ENCODE data around the gene RIPOR3.

RIPOR3 gene

DNA sequence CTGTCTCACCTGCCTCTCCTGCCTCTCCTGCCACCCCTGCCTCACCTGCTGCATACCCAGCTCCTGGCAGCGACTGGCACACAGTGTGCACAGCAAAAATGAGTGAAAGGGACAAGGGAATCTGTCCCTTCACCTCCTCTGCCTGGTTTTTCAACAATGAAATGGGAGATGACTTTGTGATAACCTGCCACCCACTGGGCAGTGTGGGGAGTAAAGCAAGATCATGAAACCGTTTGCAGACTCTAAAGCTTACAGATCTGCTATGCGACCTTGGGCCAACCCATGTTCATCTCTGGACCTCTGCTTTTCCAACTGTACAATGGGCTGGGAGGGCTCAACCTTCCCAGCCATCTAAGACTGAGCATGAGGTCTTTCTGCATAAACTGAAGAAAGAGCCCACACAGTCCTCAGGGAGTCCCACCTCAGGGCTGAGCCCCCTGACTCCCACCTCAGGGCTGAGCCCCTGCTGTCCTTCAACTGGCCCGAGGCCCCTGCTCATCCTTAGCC, 81.1 kb downstream of the RIPOR3 start:
- H3K27ac ChIP-seq, result no peak overlapping the region
- H3K4me3 ChIP-seq (ENCODE audit: low read depth in 1 of 2, low read length in 1 of 2), result no peak overlapping the region

DNA sequence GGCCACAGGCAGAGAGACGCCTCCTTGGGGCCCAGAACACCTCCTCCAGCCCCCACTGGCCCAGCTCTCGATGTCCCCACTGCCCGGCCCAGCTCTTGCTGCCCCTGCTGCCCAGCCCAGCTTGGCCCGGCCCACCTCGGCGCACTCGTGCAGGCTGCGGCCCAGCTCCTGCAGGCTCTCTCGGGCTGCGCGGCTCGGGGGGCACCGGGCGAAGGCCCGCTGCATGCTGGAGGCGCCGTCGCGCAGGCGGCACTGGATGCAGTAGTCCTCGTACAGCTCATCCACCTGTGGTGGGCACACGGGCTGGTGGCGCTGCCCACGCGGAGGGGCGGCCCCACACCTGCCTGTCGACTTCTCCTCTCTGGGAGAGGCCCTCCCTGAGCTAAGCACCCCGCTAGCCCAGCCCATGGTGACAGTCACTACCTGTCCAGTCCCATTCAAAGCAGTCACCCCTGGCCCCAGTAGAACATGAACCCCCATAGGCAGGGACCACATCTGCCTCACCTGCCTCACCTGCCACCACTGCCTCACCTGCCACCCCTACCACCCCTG, 81.8 kb downstream of the RIPOR3 start:
- Histone ChIP-seq H3K36me3 (no peaks in the 10 kb centered on the region), H3K27ac (no peak overlapping the region), H3K9me3 (no peaks in the 10 kb centered on the region), H3K4me3 (ENCODE audit: low read depth in 1 of 2, low read length in 1 of 2) (no peak overlapping the region), H3K27me3 (no peaks in the 10 kb centered on the region), H3K4me1 (ENCODE audit: control insufficient read depth in 1 of 2, insufficient read depth in 1 of 2, low read depth in 1 of 2, low read length in 1 of 2) (no peaks in the 10 kb centered on the region)
- TF ChIP-seq, protein P1, sequence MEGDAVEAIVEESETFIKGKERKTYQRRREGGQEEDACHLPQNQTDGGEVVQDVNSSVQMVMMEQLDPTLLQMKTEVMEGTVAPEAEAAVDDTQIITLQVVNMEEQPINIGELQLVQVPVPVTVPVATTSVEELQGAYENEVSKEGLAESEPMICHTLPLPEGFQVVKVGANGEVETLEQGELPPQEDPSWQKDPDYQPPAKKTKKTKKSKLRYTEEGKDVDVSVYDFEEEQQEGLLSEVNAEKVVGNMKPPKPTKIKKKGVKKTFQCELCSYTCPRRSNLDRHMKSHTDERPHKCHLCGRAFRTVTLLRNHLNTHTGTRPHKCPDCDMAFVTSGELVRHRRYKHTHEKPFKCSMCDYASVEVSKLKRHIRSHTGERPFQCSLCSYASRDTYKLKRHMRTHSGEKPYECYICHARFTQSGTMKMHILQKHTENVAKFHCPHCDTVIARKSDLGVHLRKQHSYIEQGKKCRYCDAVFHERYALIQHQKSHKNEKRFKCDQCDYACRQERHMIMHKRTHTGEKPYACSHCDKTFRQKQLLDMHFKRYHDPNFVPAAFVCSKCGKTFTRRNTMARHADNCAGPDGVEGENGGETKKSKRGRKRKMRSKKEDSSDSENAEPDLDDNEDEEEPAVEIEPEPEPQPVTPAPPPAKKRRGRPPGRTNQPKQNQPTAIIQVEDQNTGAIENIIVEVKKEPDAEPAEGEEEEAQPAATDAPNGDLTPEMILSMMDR (IDR thresholded peaks at IDR 0.05), result no peak

More for the DNA sequence above, 81.1 kb downstream of the RIPOR3 start:
- TF ChIP-seq, protein P1 (IDR thresholded peaks at IDR 0.05), result no peak
- Histone ChIP-seq H3K27me3 (no peaks in the 10 kb centered on the region), H3K36me3 (no peaks in the 10 kb centered on the region), H3K4me1 (ENCODE audit: control insufficient read depth in 1 of 2, insufficient read depth in 1 of 2, low read depth in 1 of 2, low read length in 1 of 2) (no peaks in the 10 kb centered on the region), H3K9me3 (no peaks in the 10 kb centered on the region)

DNA sequence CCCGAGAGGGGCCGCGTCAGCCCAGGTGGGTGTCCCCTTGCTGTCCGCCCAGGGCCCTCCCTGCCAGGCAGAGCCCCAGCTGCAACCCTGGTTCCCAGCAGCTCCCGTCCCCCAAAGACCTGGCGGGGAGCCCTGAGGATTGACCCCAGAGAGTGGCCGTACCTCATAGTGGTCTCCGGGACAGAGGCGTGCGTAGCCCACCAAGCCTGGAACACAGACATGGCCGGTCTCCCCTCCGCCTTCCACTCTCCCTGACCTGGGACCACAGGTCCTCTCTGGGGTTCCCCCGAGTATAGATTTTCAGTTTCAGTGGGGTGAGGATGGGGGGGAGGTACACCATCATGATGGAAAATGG, 82.6 kb downstream of the RIPOR3 start:
- H3K4me1 ChIP-seq (ENCODE audit: control insufficient read depth in 1 of 2, insufficient read depth in 1 of 2, low read depth in 1 of 2, low read length in 1 of 2), result no peaks in the 10 kb centered on the region
- H3K9me3 ChIP-seq, result no peaks in the 10 kb centered on the region
- H3K27ac ChIP-seq, result no peak overlapping the region
- TF ChIP-seq, protein P1 (IDR thresholded peaks at IDR 0.05), result no peak
- no peaks in the 10 kb centered on the region for H3K36me3 ChIP-seq
- no peak overlapping the region for H3K4me3 ChIP-seq (ENCODE audit: low read depth in 1 of 2, low read length in 1 of 2)
- no peaks in the 10 kb centered on the region for H3K27me3 ChIP-seq

DNA sequence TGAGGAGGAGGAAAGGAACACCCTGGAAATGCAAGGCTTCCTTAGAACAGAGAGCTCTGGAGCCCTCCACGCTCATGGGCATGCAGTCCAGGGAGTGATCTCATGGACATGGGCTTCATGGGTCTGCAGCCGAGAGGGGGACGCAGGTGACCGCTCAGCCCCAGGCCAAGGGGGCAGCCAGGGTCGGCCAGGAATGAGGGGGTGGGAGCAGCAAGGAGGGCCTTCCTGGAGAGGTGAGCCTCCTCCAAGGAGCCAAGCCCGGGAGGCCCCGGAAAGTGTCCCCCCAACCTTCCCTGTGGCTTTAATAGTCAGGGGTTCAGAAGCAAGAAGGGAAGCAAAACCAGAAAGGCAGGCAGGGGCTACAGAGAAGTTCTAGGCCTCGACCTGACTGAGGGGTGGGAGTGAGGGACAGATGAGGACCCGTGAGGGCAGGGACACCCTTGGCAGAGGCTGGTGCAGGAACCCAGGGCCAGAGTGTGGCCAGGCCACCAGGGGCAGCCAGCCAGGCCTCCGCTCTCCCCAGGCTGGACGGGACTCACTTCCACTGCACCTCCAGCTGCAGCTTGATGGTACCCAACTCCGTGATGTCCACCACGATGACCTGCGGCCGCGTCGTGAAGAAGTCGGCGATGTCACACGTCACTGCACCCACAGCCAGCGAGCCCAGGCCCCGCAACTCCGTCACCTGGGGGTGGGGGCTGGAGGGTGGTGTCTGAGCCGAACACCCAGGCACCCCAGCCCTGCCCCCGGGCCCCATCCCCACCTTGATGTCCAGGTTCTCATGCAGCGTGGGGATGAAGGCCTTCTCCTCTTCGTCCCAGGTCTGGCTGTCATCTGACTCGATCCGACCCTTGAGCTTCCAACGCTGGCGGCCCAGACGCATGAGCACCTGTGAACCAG, 83.2 kb downstream of the RIPOR3 start:
- H3K27me3 ChIP-seq, result no peaks in the 10 kb centered on the region
- H3K4me1 ChIP-seq (ENCODE audit: control insufficient read depth in 1 of 2, insufficient read depth in 1 of 2, low read depth in 1 of 2, low read length in 1 of 2), result no peaks in the 10 kb centered on the region
- no peak overlapping the region for H3K27ac ChIP-seq
- no peaks in the 10 kb centered on the region for H3K9me3 ChIP-seq
- TF ChIP-seq, protein P1 (IDR thresholded peaks at IDR 0.05), result no peak
- H3K36me3 ChIP-seq, result no peaks in the 10 kb centered on the region
- H3K4me3 ChIP-seq (ENCODE audit: low read depth in 1 of 2, low read length in 1 of 2), result no peak overlapping the region

DNA sequence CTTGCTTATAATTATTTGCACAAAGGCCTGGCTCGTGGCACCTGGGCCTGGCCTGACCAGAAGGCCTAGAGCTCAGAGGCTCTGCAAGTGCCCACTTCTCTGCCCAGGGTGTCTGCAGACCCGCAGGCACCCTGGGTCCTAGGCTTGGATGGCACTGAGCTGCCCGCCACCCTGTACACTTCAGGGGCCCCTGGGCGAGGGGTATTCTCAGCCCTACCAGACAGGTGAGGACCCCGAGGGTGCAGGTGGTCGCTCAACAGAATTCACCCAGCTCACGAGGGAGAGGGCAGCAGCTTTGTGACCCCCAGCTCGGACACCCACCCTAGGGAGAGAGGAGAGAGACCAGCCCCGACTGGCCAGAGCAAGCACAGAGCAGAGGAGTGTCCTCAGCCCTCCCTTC, 83.9 kb downstream of the RIPOR3 start:
- Histone ChIP-seq H3K4me1 (ENCODE audit: control insufficient read depth in 1 of 2, insufficient read depth in 1 of 2, low read depth in 1 of 2, low read length in 1 of 2) (no peaks in the 10 kb centered on the region), H3K9me3 (no peaks in the 10 kb centered on the region), H3K27me3 (no peaks in the 10 kb centered on the region), H3K27ac (no peak overlapping the region), H3K4me3 (ENCODE audit: low read depth in 1 of 2, low read length in 1 of 2) (no peak overlapping the region), H3K36me3 (no peaks in the 10 kb centered on the region)
- TF ChIP-seq, protein P1 (IDR thresholded peaks at IDR 0.05), result no peak
